AG09309 (cell line): ENCODE measurements around the gene PRAMEF17.
"Not testable (repeated sequence)": the region's sequence is repeated elsewhere in the genome, so short reads cannot be mapped to it uniquely, and the experiment has no call there.

ENCODE experiments used
- DNase-seq: peaks from one replicate; pipeline ENCODE4 v3.0.0-alpha.2; 2010; ENCODE audit warnings: low read depth
- H3K4me3 ChIP-seq: 2 replicates; pipeline ENCODE4 v1.5.1; 2011; ENCODE audit warnings: mild to moderate bottlenecking, low read depth, low read length, moderate library complexity; ENCODE audit not compliant: control insufficient read depth
- CTCF ChIP-seq: IDR thresholded peaks from 2 replicates; pipeline ENCODE4 v1.5.1; 2011; ENCODE audit warnings: mild to moderate bottlenecking, low read depth, low read length, inconsistent platforms; ENCODE audit not compliant: insufficient read depth, control insufficient read depth; ENCODE audit errors: missing control alignments

Gene PRAMEF17

DNA sequence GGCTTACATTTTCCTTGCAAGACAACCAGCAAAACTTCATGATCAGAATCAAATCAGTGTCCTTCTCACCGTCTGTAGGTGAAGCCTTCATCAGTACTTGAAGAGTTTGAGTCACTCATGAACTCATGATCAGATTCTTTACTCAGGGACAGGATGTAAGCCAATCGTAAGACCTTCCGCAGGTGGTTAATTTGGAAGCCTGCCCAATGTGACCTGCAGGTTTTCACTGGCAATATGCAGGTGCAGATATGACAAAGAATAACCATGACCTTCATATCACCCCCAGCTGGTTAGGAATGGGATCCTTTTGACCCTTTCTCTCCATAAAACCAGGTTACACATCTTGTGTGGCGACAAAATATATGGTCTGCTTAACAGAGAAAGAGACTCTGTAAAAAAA lies 18.4 kb downstream of the PRAMEF17 start:
- no peak overlapping the region for H3K4me3 ChIP-seq
- no peak for DNase-seq

GRCh38 chr1:13410150-13410549 lies 20.7 kb downstream of the PRAMEF17 start, which contains the start of gene PRAMEF20:
PRAMEF20 (plus strand) TSS chr1:13410450; CDS start chr1:13416355, 5,905 bp downstream.
- H3K4me3 ChIP-seq, DNase-seq: not testable (repeated sequence)

More for the DNA sequence above, 18.4 kb downstream of the PRAMEF17 start:
- no peak for TF ChIP-seq CTCF

GRCh38 chr1:13430495-13430894 lies 41.1 kb downstream of the PRAMEF17 start:
- TF ChIP-seq CTCF: no peak
- no peak overlapping the region for H3K4me3 ChIP-seq
- no peak for DNase-seq

DNA sequence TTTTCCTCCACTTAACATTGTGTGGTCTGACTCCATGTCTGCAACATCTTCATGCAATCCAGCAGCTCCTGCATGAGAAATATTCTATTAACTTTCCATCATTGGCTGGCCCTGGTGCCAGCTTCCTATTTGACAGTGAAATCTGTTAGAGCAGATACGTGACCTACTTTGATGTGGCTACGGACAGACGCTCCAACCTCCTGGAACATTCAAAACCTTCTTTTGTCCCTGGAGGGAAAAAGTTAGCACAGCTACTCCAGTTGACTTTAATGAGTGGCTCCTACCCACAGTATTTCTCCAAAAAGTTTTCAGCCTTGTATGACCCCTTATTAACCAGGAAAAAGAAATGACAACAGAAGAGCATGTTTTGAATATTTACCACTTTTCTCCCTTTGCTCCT lies 42.8 kb downstream of the PRAMEF17 start:
- DNase-seq: no peak
- TF ChIP-seq CTCF: no peak
- H3K4me3 ChIP-seq: no peak overlapping the region

DNA sequence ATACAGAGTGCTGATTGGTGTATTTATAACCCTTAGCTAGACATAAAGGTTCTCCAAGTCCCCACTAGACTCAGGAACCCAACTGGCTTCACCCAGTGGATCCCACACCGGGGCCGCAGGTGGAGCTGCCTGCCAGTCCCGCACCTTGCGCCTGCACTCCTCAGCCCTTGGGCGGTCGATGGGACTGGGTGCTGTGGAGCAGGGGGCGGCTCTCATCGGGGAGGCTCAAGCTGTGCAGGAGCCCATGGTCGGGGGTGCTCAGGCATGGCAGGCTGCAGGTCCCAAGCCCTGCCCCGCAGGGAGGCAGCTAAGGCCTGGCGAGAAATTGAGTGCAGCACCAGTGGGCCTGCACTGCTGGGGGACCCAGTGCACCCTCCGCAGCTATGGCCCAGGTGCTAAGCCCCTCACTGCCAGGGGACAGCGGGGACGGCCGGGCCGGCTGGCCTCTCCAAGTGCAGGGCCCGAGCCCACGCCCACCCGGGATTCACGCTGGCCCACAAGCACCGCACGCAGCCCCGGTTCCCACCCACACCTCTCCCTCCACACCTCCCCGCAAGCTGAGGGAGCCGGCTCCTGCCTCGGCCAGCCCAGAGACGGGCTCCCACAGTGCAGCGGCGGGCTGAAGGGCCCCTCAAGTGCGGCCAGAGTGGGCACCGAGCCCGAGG lies 44.4 kb downstream of the PRAMEF17 start:
- not testable (repeated sequence) for H3K4me3 ChIP-seq, DNase-seq

- no peak for TF ChIP-seq CTCF
- DNase-seq: no peak
- no peak overlapping the region for H3K4me3 ChIP-seq
These were observed 46.0 kb downstream of the PRAMEF17 start for GRCh38 chr1:13435458-13435857.

DNA sequence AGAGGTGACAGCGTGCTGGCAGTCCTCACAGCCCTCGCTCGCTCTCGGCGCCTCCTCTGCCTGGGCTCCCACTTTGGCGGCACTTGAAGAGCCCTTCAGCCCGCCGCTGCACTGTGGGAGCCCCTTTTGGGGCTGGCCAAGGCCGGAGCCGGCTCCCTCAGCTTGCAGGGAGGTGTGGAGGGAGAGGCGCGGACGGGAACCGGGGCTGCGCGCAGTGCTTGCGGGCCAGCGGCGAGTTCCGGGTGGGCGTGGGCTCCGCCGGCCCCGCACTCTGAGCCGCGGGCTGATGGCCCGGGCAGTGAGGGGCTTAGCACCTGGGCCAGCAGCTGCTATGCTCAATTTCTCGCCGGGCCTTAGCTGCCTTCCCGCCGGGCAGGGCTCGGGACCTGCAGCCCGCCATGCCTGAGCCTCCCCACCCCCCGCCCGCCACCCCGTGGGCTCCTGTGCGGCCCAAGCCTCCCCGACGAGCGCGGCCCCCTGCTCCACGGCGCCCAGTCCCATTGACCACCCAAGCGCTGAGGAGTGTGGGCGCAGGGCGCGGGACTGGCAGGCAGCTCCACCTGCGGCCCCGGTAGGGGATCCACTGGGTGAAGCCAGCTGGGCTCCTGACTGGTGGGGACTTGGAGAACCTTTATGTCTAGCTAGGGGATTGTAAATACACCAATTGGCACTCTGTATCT lies 49.8 kb downstream of the PRAMEF17 start:
- not testable (repeated sequence) for H3K4me3 ChIP-seq, DNase-seq
